Measurements from ENCODE around the gene FDXR.

Gene FDXR

DNA sequence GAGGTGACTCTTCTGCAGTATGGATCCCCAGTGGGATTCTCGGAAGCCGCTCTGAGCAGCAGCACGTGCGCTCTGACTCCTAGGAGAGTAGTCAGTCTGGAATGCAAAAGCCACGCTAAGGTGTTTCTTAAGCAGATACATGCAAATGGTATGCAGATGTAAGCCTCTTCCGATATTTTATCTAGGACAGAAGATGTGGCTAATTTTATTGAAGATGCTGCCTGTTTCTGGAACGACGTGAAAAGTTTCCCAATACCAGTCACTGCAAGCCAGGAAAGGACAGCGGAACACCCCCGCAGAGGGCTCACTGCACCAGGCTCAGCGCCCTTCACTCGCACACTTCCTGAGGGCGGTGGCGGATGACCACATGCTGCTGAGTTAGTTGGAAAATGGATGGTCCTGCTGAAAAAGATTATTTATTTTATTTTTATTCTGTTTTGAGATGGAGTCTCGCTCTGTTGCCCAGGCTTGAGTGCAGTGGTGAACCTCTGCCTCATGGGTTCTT, 10.5 kb upstream of the FDXR start:
- CTCF ChIA-PET = no interaction called here
- TF ChIP-seq SP1 (IDR thresholded peaks at IDR 0.05) (no peak), FOXK2 (IDR thresholded peaks at IDR 0.05) (no peak), SUZ12 (IDR thresholded peaks at IDR 0.05) (no peak), FOXA1 (IDR thresholded peaks at IDR 0.05) (no peak), TARDBP (IDR thresholded peaks at IDR 0.05) (no peak), ZNF384 (IDR thresholded peaks at IDR 0.05) (no peak), CTBP1 (IDR thresholded peaks at IDR 0.05; ENCODE audit: borderline replicate concordance) (no peak), NFRKB (IDR thresholded peaks at IDR 0.05) (no peak), ELF4 (IDR thresholded peaks at IDR 0.05) (no peak), ARNT (IDR thresholded peaks at IDR 0.05) (no peak)
- DNase-seq (ENCODE audit: extremely low spot score) = no peak
- POLR2A ChIA-PET = no interaction called here

DNA sequence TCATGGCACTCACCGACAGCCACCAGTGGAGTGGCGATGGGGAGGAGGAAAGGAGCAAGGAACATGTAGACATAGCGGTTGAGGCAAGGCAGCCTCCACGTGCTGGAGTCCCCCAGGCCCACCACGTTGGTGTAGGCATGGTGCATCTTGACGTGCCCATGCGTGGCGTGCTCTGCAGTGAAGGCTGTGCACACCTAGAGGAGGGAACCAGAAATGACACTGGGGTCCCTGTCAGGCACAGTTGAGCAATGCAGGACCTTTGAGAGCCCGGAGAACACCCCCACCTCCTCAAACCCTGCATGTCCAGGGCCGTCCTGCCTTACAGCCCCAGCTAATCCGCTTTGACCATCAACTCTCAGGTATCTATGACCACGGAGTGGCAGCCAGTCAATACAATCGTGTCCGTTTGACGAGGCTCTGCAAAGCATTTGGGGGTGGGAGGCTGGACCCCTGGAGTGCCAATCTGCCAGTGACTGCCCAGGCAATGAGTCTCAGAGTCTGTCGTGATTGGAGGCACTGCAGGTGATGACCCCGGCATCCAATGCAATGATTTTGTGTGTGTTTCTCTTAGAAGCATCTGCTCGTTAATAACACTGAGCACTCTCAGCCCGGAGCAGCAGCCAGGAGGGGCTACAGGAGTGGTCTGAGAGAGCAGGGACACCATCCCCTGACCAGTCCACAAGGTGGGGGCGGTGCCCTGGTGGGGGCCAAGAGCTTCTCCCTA, 9.9 kb upstream of the FDXR start:
- CTCF ChIA-PET = interaction anchor here (0.6 kb wide), 1 partner anchor 286 kb away, joined by 3 read pairs; no protein-coding TSS in a partner anchor
- POLR2A ChIA-PET = interaction anchor here (1.5 kb wide), 1 partner anchor 10 kb away, joined by 16 read pairs; the partner anchor contains the start of gene FDXR

DNA sequence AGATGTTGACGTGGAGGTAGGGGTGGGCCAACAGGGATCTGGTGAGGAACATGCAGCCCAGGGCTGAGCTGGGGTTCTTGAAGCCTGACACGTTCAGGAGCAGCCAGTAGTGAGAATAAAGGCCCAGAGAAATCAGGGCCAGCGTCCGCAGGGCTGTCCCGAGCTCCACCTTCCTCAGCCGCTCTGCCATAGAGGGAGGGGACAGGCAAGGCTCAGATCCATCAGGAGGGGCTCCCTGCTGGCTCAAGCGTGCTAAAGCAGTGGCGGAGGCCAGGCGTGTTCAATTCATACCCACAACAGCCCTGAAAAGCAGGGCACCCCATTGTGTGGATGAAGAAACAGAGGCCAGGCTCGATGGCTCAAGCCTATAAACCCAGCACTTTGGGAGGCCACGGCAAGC, 8.3 kb upstream of the FDXR start:
- no peak for TF ChIP-seq BHLHE40 (IDR thresholded peaks at IDR 0.05; ENCODE audit: borderline replicate concordance)
- TF ChIP-seq SUZ12 (IDR thresholded peaks at IDR 0.05) = no peak
- TF ChIP-seq FOXK2 (IDR thresholded peaks at IDR 0.05) = no peak
- TF ChIP-seq NFRKB (IDR thresholded peaks at IDR 0.05) = no peak
- TF ChIP-seq LEF1 (IDR thresholded peaks at IDR 0.05; ENCODE audit: borderline replicate concordance) = no peak
- TF ChIP-seq ZNF384 (IDR thresholded peaks at IDR 0.05) = no peak
- TF ChIP-seq FOXM1 (IDR thresholded peaks at IDR 0.05; ENCODE audit: borderline replicate concordance) = no peak
- TF ChIP-seq FOXA1 (IDR thresholded peaks at IDR 0.05) = no peak
- no peak for TF ChIP-seq TARDBP (IDR thresholded peaks at IDR 0.05)
- TF ChIP-seq ELF4 (IDR thresholded peaks at IDR 0.05) = no peak
- no peak for TF ChIP-seq CTBP1 (IDR thresholded peaks at IDR 0.05; ENCODE audit: borderline replicate concordance)
- no peak for TF ChIP-seq HDGF (IDR thresholded peaks at IDR 0.05; ENCODE audit: borderline replicate concordance)
- TF ChIP-seq, protein P1, sequence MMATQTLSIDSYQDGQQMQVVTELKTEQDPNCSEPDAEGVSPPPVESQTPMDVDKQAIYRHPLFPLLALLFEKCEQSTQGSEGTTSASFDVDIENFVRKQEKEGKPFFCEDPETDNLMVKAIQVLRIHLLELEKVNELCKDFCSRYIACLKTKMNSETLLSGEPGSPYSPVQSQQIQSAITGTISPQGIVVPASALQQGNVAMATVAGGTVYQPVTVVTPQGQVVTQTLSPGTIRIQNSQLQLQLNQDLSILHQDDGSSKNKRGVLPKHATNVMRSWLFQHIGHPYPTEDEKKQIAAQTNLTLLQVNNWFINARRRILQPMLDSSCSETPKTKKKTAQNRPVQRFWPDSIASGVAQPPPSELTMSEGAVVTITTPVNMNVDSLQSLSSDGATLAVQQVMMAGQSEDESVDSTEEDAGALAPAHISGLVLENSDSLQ (IDR thresholded peaks at IDR 0.05) = no peak
- TF ChIP-seq L3MBTL2 (conservative IDR thresholded peaks at IDR 0.05) = no peak
- no peak for TF ChIP-seq SP1 (IDR thresholded peaks at IDR 0.05)
- no peak for TF ChIP-seq ARNT (IDR thresholded peaks at IDR 0.05)
- POLR2A ChIA-PET = interaction anchor here (0.5 to 1.5 kb wide), 2 partner anchors 8 kb away, joined by 4 to 16 read pairs; partner anchors contain the start of gene FDXR
- DNase-seq (ENCODE audit: extremely low spot score) = no peak
- CTCF ChIA-PET = no interaction called here

More for the DNA sequence above, 9.9 kb upstream of the FDXR start:
- TF ChIP-seq TARDBP (IDR thresholded peaks at IDR 0.05) (no peak), SUZ12 (IDR thresholded peaks at IDR 0.05) (no peak), SP1 (IDR thresholded peaks at IDR 0.05) (no peak), LEF1 (IDR thresholded peaks at IDR 0.05; ENCODE audit: borderline replicate concordance) (no peak), HDGF (IDR thresholded peaks at IDR 0.05; ENCODE audit: borderline replicate concordance) (no peak), BHLHE40 (IDR thresholded peaks at IDR 0.05; ENCODE audit: borderline replicate concordance) (no peak), ARNT (IDR thresholded peaks at IDR 0.05) (no peak), L3MBTL2 (conservative IDR thresholded peaks at IDR 0.05) (no peak)
- TF ChIP-seq, protein P1 (IDR thresholded peaks at IDR 0.05) = no peak
- no peak for DNase-seq (ENCODE audit: extremely low spot score)

- no peak for DNase-seq (ENCODE audit: extremely low spot score)
- no peak for TF ChIP-seq BHLHE40 (IDR thresholded peaks at IDR 0.05; ENCODE audit: borderline replicate concordance)
- TF ChIP-seq, protein P1 (IDR thresholded peaks at IDR 0.05) = no peak
- TF ChIP-seq FOXM1 (IDR thresholded peaks at IDR 0.05; ENCODE audit: borderline replicate concordance) = no peak
- no peak for TF ChIP-seq SUZ12 (IDR thresholded peaks at IDR 0.05)
- no peak for TF ChIP-seq ELF4 (IDR thresholded peaks at IDR 0.05)
- no peak for TF ChIP-seq FOXK2 (IDR thresholded peaks at IDR 0.05)
- TF ChIP-seq SP1 (IDR thresholded peaks at IDR 0.05) = no peak
- no peak for TF ChIP-seq LEF1 (IDR thresholded peaks at IDR 0.05; ENCODE audit: borderline replicate concordance)
- TF ChIP-seq ARNT (IDR thresholded peaks at IDR 0.05) = no peak
- TF ChIP-seq L3MBTL2 (conservative IDR thresholded peaks at IDR 0.05) = no peak
- no peak for TF ChIP-seq NFRKB (IDR thresholded peaks at IDR 0.05)
- no peak for TF ChIP-seq FOXA1 (IDR thresholded peaks at IDR 0.05)
- no peak for TF ChIP-seq CTBP1 (IDR thresholded peaks at IDR 0.05; ENCODE audit: borderline replicate concordance)
- no peak for TF ChIP-seq HDGF (IDR thresholded peaks at IDR 0.05; ENCODE audit: borderline replicate concordance)
- no peak for TF ChIP-seq ZNF384 (IDR thresholded peaks at IDR 0.05)
- no peak for TF ChIP-seq TARDBP (IDR thresholded peaks at IDR 0.05)
- ChIA-PET CTCF (interaction anchor here (1.5 kb wide), 1 partner anchor 14 kb away, joined by 3 read pairs; no protein-coding TSS in a partner anchor), POLR2A (interaction anchor here (1.3 to 1.5 kb wide), 2 partner anchors 133 kb away, joined by 3 to 6 read pairs; partner anchors contain the start of gene MRPL58)
Measured at GRCh38 chr17:74879308-74879707, 6.5 kb upstream of the FDXR start.

DNA sequence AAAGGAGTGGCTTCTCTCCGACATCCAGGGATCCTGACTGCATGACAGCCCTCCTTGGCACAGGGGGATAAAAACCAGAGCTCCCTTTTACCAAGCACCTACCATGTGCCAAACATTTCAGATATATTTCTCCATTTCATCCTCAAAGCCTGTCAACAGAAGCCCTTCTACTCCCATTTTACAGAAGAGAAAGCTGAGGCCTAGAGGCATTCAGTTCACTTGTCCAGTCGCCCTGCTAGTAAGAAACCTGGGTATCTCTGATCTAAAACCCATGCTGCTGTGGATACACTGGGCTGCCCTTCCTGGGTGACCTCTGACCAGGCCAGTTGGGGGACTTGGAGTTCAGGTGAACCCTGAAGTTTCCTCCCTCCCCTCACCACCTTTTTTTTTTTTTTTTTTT, 5.9 kb upstream of the FDXR start:
- ChIA-PET POLR2A (interaction anchor here (1.5 kb wide), 1 partner anchor 134 kb away, joined by 6 read pairs; the partner anchor contains the start of gene MRPL58), CTCF (interaction anchor here (1.2 kb wide), 1 partner anchor 82 kb away, joined by 3 read pairs; no protein-coding TSS in a partner anchor)
- no peak for TF ChIP-seq CTBP1 (IDR thresholded peaks at IDR 0.05; ENCODE audit: borderline replicate concordance)
- TF ChIP-seq HDGF (IDR thresholded peaks at IDR 0.05; ENCODE audit: borderline replicate concordance) = no peak
- no peak for TF ChIP-seq LEF1 (IDR thresholded peaks at IDR 0.05; ENCODE audit: borderline replicate concordance)
- no peak for TF ChIP-seq ELF4 (IDR thresholded peaks at IDR 0.05)
- TF ChIP-seq FOXA1 (IDR thresholded peaks at IDR 0.05) = no peak
- no peak for TF ChIP-seq SP1 (IDR thresholded peaks at IDR 0.05)
- no peak for TF ChIP-seq BHLHE40 (IDR thresholded peaks at IDR 0.05; ENCODE audit: borderline replicate concordance)
- no peak for TF ChIP-seq NFRKB (IDR thresholded peaks at IDR 0.05)
- no peak for TF ChIP-seq FOXM1 (IDR thresholded peaks at IDR 0.05; ENCODE audit: borderline replicate concordance)
- no peak for TF ChIP-seq ZNF384 (IDR thresholded peaks at IDR 0.05)
- no peak for TF ChIP-seq SUZ12 (IDR thresholded peaks at IDR 0.05)
- TF ChIP-seq L3MBTL2 (conservative IDR thresholded peaks at IDR 0.05) = no peak
- TF ChIP-seq ARNT (IDR thresholded peaks at IDR 0.05) = no peak
- TF ChIP-seq FOXK2 (IDR thresholded peaks at IDR 0.05) = no peak
- TF ChIP-seq TARDBP (IDR thresholded peaks at IDR 0.05) = no peak
- TF ChIP-seq, protein P1 (IDR thresholded peaks at IDR 0.05) = no peak
- DNase-seq (ENCODE audit: extremely low spot score) = no peak
